Measurements from ENCODE around the gene GJB4.
"Not testable (repeated sequence)": the region's sequence is repeated elsewhere in the genome, so short reads cannot be mapped to it uniquely, and the experiment has no call there.

GJB4 gene

DNA sequence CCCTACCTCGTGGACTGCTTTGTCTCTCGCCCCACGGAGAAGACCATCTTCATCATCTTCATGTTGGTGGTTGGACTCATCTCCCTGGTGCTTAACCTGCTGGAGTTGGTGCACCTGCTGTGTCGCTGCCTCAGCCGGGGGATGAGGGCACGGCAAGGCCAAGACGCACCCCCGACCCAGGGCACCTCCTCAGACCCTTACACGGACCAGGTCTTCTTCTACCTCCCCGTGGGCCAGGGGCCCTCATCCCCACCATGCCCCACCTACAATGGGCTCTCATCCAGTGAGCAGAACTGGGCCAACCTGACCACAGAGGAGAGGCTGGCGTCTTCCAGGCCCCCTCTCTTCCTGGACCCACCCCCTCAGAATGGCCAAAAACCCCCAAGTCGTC lies 35.2 kb downstream of the GJB4 start:
- DNase-seq (ENCODE audit: low read depth in 4 of 4, low spot score in 1 of 4), result no peak

DNA sequence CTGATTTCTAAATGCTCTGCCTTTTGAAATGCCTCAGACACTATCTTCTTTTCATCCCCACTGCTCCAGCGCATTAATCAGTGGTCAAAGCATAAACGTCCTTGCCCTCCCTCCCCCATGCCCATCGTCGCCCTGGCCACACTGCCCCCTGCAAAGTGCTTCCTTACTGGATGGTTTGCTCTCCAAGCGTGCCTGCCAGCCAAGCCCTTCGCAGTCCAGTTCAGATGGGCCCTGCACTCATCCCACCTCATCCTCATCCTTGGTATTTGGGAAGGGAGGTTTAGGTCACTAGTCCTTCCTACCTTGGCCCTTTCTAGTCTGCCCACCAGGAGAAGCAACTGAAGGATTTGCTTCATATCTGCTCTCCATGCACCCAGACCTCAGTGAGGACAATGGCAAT lies 36.4 kb downstream of the GJB4 start:
- DNase-seq (ENCODE audit: low read depth in 4 of 4, low spot score in 1 of 4), result no peak

- DNase-seq (ENCODE audit: low read depth in 4 of 4, low spot score in 1 of 4), result no peak
Measured at GRCh38 chr1:34796990-34797389, 37.5 kb downstream of the GJB4 start.

GRCh38 chr1:34800214-34800613 lies 40.7 kb downstream of the GJB4 start:
- no peak for DNase-seq (ENCODE audit: low read depth in 4 of 4, low spot score in 1 of 4)

DNA sequence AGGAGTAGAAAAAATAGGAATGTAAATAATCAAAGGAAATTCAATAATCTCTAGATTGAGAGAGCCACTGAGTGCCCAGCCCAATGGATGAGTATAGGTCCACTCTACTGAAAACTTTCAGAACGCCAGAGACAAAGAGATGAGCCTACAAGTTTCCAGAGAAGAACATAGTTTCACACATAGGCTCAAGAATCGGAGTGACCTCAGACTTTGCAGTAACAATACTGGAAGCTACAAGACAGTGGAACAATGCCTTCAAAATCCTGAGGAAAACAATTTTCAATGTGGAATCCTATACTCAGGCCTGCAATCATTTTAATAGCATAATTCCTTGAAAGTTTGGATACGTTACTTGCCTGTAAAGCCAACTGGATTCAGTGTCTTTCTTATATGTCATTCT lies 44.2 kb downstream of the GJB4 start:
- no peak for DNase-seq (ENCODE audit: low read depth in 4 of 4, low spot score in 1 of 4)

DNA sequence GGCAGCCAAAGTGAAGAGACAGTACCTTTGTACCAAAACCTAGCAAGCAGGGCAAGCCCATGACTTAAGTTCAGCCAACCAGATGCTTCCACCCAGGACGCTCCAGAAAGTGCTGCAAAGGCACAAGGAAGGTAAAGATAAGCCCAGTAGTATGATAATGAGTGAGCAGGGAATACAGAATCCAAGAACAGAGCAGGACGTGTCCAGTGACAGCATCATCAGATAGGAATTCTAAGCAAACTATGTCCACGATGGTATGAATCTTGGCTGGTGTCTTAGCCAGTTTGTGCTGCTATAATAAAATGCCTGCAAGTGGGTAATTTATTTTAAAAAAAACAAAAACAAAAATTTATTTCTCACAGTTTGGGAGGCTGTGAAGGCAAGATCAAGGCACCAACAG lies 46.9 kb downstream of the GJB4 start:
- no peak for DNase-seq (ENCODE audit: low read depth in 4 of 4, low spot score in 1 of 4)

- no peak for DNase-seq (ENCODE audit: low read depth in 4 of 4, low spot score in 1 of 4)
Measured at GRCh38 chr1:34808051-34808810, 48.7 kb downstream of the GJB4 start.

- not testable (repeated sequence) for DNase-seq (ENCODE audit: low read depth in 4 of 4, low spot score in 1 of 4)
Measured at GRCh38 chr1:34810781-34811180, 51.2 kb downstream of the GJB4 start.
